ENCODE results near the gene SPHKAP.
"Not testable (repeated sequence)": the region's sequence is repeated elsewhere in the genome, so short reads cannot be mapped to it uniquely, and the experiment has no call there.

The SPHKAP gene

DNA sequence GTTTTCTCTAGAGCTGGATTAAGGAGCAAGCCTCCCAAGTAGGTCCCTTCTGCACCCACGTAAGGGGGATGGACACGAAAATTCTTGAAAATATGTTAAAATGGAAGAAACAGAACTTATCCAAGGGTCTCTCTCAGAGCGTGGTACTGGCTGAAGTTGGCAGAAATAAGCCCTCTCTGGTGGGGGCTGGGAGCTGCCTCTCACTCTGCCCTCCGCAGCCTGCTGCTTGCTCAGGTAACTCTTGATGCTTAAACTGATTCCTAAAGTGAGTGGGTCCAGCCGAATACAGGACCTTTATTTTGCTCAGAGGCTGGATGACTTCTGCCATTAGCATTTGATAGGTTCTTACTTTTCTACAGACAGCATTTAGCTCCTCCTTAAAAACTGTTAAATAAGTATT is 78.1 kb downstream of the SPHKAP start:
- H3K27me3 ChIP-seq, result no peaks in the 10 kb centered on the region
- H3K4me2 ChIP-seq, result no peak overlapping the region
- no peak overlapping the region for H3K4me3 ChIP-seq
- no peaks in the 10 kb centered on the region for H3K4me1 ChIP-seq
- no peak for TF ChIP-seq Cebpa-rat (IDR thresholded peaks at IDR 0.05)
- H3K9me3 ChIP-seq (replicated peaks in 1 of 11), result peaks cover 0 to 26% (median 8%) of the 10 kb centered on the region in 11 experiments; a peak in 12 of 22 replicates
- no peaks in the 10 kb centered on the region for H4K20me1 ChIP-seq
- no peak overlapping the region for H3K27ac ChIP-seq
- H3K9ac ChIP-seq, result no peak overlapping the region
- H3K36me3 ChIP-seq, result no peaks in the 10 kb centered on the region

GRCh38 chr2:228102949-228103348 is 78.5 kb downstream of the SPHKAP start:
- Histone ChIP-seq H3K36me3 (no peaks in the 10 kb centered on the region), H4K20me1 (no peaks in the 10 kb centered on the region), H3K27me3 (no peaks in the 10 kb centered on the region), H3K4me3 (no peak overlapping the region), H3K4me2 (no peak overlapping the region), H3K9ac (no peak overlapping the region), H3K27ac (no peak overlapping the region), H3K4me1 (no peaks in the 10 kb centered on the region), H3K9me3 (replicated peaks in 1 of 11) (peaks cover 0 to 26% (median 8%) of the 10 kb centered on the region in 11 experiments; a peak in 12 of 22 replicates)
- no peak for TF ChIP-seq Cebpa-rat (IDR thresholded peaks at IDR 0.05)

- TF ChIP-seq Cebpa-rat (IDR thresholded peaks at IDR 0.05), result no peak
- Histone ChIP-seq H3K27ac (no peak overlapping the region), H3K4me3 (no peak overlapping the region), H3K4me1 (no peaks in the 10 kb centered on the region), H3K4me2 (no peak overlapping the region), H3K36me3 (no peaks in the 10 kb centered on the region), H4K20me1 (no peaks in the 10 kb centered on the region), H3K27me3 (no peaks in the 10 kb centered on the region), H3K9ac (no peak overlapping the region), H3K9me3 (replicated peaks in 1 of 11) (peaks cover 0 to 21% (median 18%) of the 10 kb centered on the region in 11 experiments; a peak in 16 of 22 replicates)
These were observed 87.0 kb downstream of the SPHKAP start for GRCh38 chr2:228094377-228094921.

- Histone ChIP-seq H4K20me1 (no peaks in the 10 kb centered on the region), H3K27me3 (no peaks in the 10 kb centered on the region), H3K4me1 (no peaks in the 10 kb centered on the region), H3K4me3 (no peak overlapping the region), H3K27ac (no peak overlapping the region), H3K9me3 (replicated peaks in 1 of 11) (peaks cover 0 to 24% (median 13%) of the 10 kb centered on the region in 11 experiments; a peak in 14 of 22 replicates), H3K36me3 (no peaks in the 10 kb centered on the region), H3K4me2 (no peak overlapping the region), H3K9ac (no peak overlapping the region)
- no peak for TF ChIP-seq Cebpa-rat (IDR thresholded peaks at IDR 0.05)
These were observed 89.4 kb downstream of the SPHKAP start for GRCh38 chr2:228092056-228092455.

GRCh38 chr2:228086561-228086960 is 94.9 kb downstream of the SPHKAP start:
- no peaks in the 10 kb centered on the region for H3K4me1 ChIP-seq

DNA sequence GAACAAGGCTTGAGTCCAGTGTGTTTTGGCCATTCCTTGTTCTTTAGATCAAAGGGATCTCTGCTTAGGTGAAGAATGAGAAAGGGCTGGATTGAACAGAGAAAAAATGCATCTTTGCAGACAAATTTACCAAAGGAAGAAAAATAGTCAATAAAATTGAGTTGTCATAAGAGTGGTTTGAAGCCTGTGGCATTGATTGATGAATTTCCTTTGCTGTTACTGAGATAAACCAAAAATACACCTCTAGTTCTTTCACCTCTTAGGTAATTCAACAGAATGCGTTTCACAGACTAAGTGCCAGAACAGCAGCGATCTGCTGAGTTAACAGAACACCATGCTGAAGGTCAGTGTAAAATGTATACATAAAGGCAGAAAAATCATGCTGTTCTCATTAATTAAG is 96.8 kb downstream of the SPHKAP start:
- H3K4me1 ChIP-seq, result no peaks in the 10 kb centered on the region
- no peaks in the 10 kb centered on the region for H4K20me1 ChIP-seq
- no peak overlapping the region for H3K4me3 ChIP-seq
- H3K9ac ChIP-seq, result no peak overlapping the region
- H3K4me2 ChIP-seq, result no peak overlapping the region
- no peak for TF ChIP-seq Cebpa-rat (IDR thresholded peaks at IDR 0.05)
- no peak overlapping the region for H3K27ac ChIP-seq
- H3K9me3 ChIP-seq (replicated peaks in 1 of 11), result peaks cover 0 to 12% (median 7%) of the 10 kb centered on the region in 11 experiments; a peak in 13 of 22 replicates
- no peaks in the 10 kb centered on the region for H3K27me3 ChIP-seq
- no peaks in the 10 kb centered on the region for H3K36me3 ChIP-seq

More at GRCh38 chr2:228086561-228086960, 94.9 kb downstream of the SPHKAP start:
- TF ChIP-seq Cebpa-rat (IDR thresholded peaks at IDR 0.05), result no peak
- no peaks in the 10 kb centered on the region for H4K20me1 ChIP-seq
- H3K4me3 ChIP-seq, result no peak overlapping the region
- no peaks in the 10 kb centered on the region for H3K27me3 ChIP-seq
- H3K36me3 ChIP-seq, result no peaks in the 10 kb centered on the region
- no peak overlapping the region for H3K4me2 ChIP-seq
- H3K9ac ChIP-seq, result no peak overlapping the region
- peaks cover 0 to 24% (median 13%) of the 10 kb centered on the region in 11 experiments; a peak in 14 of 22 replicates for H3K9me3 ChIP-seq (replicated peaks in 1 of 11)
- no peak overlapping the region for H3K27ac ChIP-seq

GRCh38 chr2:228083131-228083530 is 98.4 kb downstream of the SPHKAP start:
- Histone ChIP-seq H3K36me3 (no peaks in the 10 kb centered on the region), H4K20me1 (no peaks in the 10 kb centered on the region), H3K9me3 (replicated peaks in 1 of 11) (peaks cover 0 to 8% (median 0%) of the 10 kb centered on the region in 11 experiments; a peak in 4 of 22 replicates), H3K27ac (no peak overlapping the region), H3K4me1 (no peaks in the 10 kb centered on the region), H3K27me3 (no peaks in the 10 kb centered on the region), H3K4me2 (no peak overlapping the region), H3K4me3 (no peak overlapping the region), H3K9ac (no peak overlapping the region)
- TF ChIP-seq Cebpa-rat (IDR thresholded peaks at IDR 0.05), result no peak

DNA sequence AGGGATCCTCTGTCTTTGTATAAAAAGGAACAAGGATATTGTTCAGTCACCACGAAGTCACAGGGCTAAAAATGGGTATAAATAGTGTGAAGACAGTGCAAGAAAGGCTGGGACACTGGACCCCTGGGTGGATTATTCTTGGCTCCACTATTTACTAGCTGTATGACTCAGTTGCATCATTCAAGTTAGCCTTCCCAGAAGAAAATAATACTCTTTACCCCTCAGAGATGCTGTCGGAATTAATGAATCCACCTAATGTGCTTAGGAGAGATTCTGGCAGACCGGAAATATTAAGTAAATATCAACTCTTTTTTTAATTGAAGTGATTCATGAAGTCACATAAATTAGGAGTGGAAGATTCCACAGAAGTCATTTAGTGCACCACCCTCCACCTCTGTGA is 98.9 kb downstream of the SPHKAP start:
- peaks cover 0 to 8% (median 0%) of the 10 kb centered on the region in 11 experiments; a peak in 4 of 22 replicates for H3K9me3 ChIP-seq (replicated peaks in 1 of 11)
- no peak overlapping the region for H3K9ac ChIP-seq
- H3K4me1 ChIP-seq, result no peaks in the 10 kb centered on the region
- H3K27me3 ChIP-seq, result no peaks in the 10 kb centered on the region
- no peak overlapping the region for H3K4me2 ChIP-seq
- no peaks in the 10 kb centered on the region for H4K20me1 ChIP-seq
- no peak overlapping the region for H3K4me3 ChIP-seq
- no peaks in the 10 kb centered on the region for H3K36me3 ChIP-seq
- no peak overlapping the region for H3K27ac ChIP-seq
- no peak for TF ChIP-seq Cebpa-rat (IDR thresholded peaks at IDR 0.05)

GRCh38 chr2:228079194-228079593 is 102.3 kb downstream of the SPHKAP start:
- H3K9ac ChIP-seq, result no peak overlapping the region
- H4K20me1 ChIP-seq, result no peaks in the 10 kb centered on the region
- H3K4me1 ChIP-seq, result no peaks in the 10 kb centered on the region
- no peaks in the 10 kb centered on the region for H3K27me3 ChIP-seq
- H3K4me3 ChIP-seq, result no peak overlapping the region
- H3K27ac ChIP-seq, result no peak overlapping the region
- no peaks in the 10 kb centered on the region for H3K36me3 ChIP-seq
- TF ChIP-seq Cebpa-rat (IDR thresholded peaks at IDR 0.05), result no peak
- no peak overlapping the region for H3K4me2 ChIP-seq
- H3K9me3 ChIP-seq (replicated peaks in 1 of 11), result peaks cover 0 to 8% (median 0%) of the 10 kb centered on the region in 11 experiments; a peak in 4 of 22 replicates

DNA sequence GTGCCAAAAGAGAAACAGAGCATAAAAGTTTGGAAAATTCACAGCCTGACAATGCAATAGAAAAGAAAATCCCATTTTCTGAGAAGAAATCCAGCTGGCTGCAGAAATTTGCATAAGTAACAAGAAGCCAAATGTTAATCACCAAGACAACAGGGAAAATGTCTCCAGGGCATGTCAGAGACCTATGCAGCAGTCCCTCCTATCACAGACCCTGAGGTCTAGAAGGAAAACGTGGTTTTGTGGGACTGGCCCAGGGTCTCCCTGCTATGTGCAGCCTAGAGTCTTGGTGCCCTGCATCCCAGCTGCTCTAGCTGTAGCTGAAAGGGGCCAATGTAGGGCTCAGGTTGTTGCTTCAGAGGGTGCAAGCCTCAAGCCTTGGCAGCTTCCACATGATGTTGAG is 104.8 kb downstream of the SPHKAP start:
- not testable (repeated sequence) for H4K20me1 ChIP-seq; H3K4me1 ChIP-seq; H3K4me3 ChIP-seq; H3K27ac ChIP-seq; H3K9me3 ChIP-seq (replicated peaks in 1 of 11); H3K27me3 ChIP-seq; H3K36me3 ChIP-seq; H3K9ac ChIP-seq; H3K4me2 ChIP-seq

Data from BLaER1 treated with 17β-estradiol and CSF1 and Interleukin-3, amounts not matched to agents 10 nM and 100 nM (cell line).